HepG2 (cell line): ENCODE results near the gene DIPK1C. TPM values are rescaled to one million over a fixed set of nuclear protein-coding genes. Genes with fewer than 3 reads are reported as not detected.

Experiments
- ATAC-seq: fragments of 200-7000 bp; cut with Tn5 transposase; 3 replicates; pipeline ENCODE4 v1.9.1; 2020; ENCODE audit warnings: mild to moderate bottlenecking, moderate library complexity
- BruUV-seq: library from RNA; stranded (reverse); fragments of 400-500 nt; replicated peaks from 2 replicates; lab custom pipeline; 2021; lab: Mats Ljungman, UMichigan
- CTCF ChIA-PET: fragments of 300-600 bp; formaldehyde crosslinking; extraction: SDS; loops from one replicate; lab custom pipeline; 2021; ENCODE audit warnings: low total read pairs, inconsistent platforms, low intra/inter-chr PET ratio; lab: Yijun Ruan, JAX
- POLR2A ChIA-PET: fragments of 350-600 bp; sonication (Branson Sonifier 250); formaldehyde crosslinking; loops from one replicate; lab custom pipeline; 2020; ENCODE audit warnings: antibody characterized with exemption, inconsistent platforms; lab: Yijun Ruan, JAX
- DNase-seq: peaks from one replicate; pipeline ENCODE4 v3.0.0-alpha.2; 2015; ENCODE audit warnings: low spot score
- FAIRE-seq: peaks from 3 replicates; lab custom pipeline; 2011; peaks lifted over from hg19 to GRCh38; lab: Jason Lieb, UNC
- H2AFZ ChIP-seq: one replicate; pipeline ENCODE4 v1.6.1; 2011; ENCODE audit warnings: low read length, inconsistent platforms
- H3K27ac ChIP-seq: fragments of 300-600 bp; 3 replicates; pipeline ENCODE4 v1.8.0; 2011; ENCODE audit warnings: mixed run types, mild to moderate bottlenecking, mixed read lengths, low read length, inconsistent platforms; ENCODE audit not compliant: insufficient read depth; ENCODE audit errors: extremely low read length
- H3K27me3 ChIP-seq, 2 experiments: fragments of 200-600 bp in 1 of 2; 2 replicates in 1 of 2; 3 replicates in 1 of 2; pipeline versions ENCODE4 v1.6.0 to v1.8.0; 2011; ENCODE audit warnings: low read length in 2 of 2, mild to moderate bottlenecking in 2 of 2, moderate library complexity in 2 of 2, inconsistent platforms in 1 of 2; ENCODE audit not compliant: insufficient read depth in 2 of 2, control insufficient read depth in 1 of 2
- H3K36me3 ChIP-seq, 2 experiments: fragments of 200-600 bp in 1 of 2; replicated peaks in 1 of 2; 2 replicates in 1 of 2; 3 replicates in 1 of 2; pipeline versions ENCODE4 v1.5.1 to v1.8.0; 2011; ENCODE audit warnings: low read length in 2 of 2, inconsistent platforms in 1 of 2; ENCODE audit not compliant: insufficient read depth in 2 of 2, control insufficient read depth in 1 of 2
- H3K4me1 ChIP-seq: 2 replicates; pipeline ENCODE4 v1.5.1; 2012; ENCODE audit warnings: low read length, inconsistent platforms; ENCODE audit not compliant: insufficient read depth
- H3K4me2 ChIP-seq: 2 replicates; pipeline ENCODE4 v1.6.0; 2011; ENCODE audit warnings: low read depth, low read length, inconsistent platforms
- H3K4me3 ChIP-seq, 3 experiments: fragments of 200-600 bp in 1 of 3; sonication (generic), shearing (Covaris generic) in 1 of 3; replicated peaks in 1 of 3; 2 replicates each; pipeline ENCODE4 v1.5.1; 2011 to 2016; ENCODE audit warnings: low read length in 3 of 3, inconsistent platforms in 2 of 3, low read depth in 2 of 3, mild to moderate bottlenecking in 2 of 3, control low read depth in 1 of 3, mixed read lengths in 1 of 3; ENCODE audit not compliant: insufficient read depth in 1 of 3
- H3K79me2 ChIP-seq: one replicate; pipeline ENCODE4 v1.6.1; 2011; ENCODE audit warnings: low read length, inconsistent platforms; ENCODE audit not compliant: insufficient read depth
- H3K9ac ChIP-seq: 2 replicates; pipeline ENCODE4 v1.6.0; 2011; ENCODE audit warnings: mild to moderate bottlenecking, low read depth, low read length, inconsistent platforms; ENCODE audit not compliant: insufficient read depth
- H3K9me3 ChIP-seq: 2 replicates; pipeline ENCODE4 v1.5.1; 2012; ENCODE audit warnings: mild to moderate bottlenecking, low read length
- H4K20me1 ChIP-seq: 2 replicates; pipeline ENCODE4 v1.6.0; 2011; ENCODE audit warnings: inconsistent platforms, mild to moderate bottlenecking, low read length, moderate library complexity; ENCODE audit not compliant: insufficient read depth
- CTCF ChIP-seq: sonication (generic); formaldehyde crosslinking; IDR thresholded peaks from 2 replicates; pipeline ENCODE4 v1.5.0; 2020; ENCODE audit warnings: mild to moderate bottlenecking, missing genetic modification reagents, moderate library complexity
- GPBP1L1 ChIP-seq: sonication (generic); formaldehyde crosslinking; IDR thresholded peaks from 2 replicates; pipeline ENCODE4 v1.5.0; 2020; ENCODE audit warnings: mild to moderate bottlenecking, missing genetic modification reagents
- HNRNPL ChIP-seq: fragments of 200-400 bp; formaldehyde crosslinking; IDR thresholded peaks from 2 replicates; pipeline ENCODE4 v1.6.1; 2017; ENCODE audit warnings: mild to moderate bottlenecking, low read depth, low read length
- NRL ChIP-seq: sonication (generic); formaldehyde crosslinking; IDR thresholded peaks from 2 replicates; pipeline ENCODE4 v1.5.0; 2020; ENCODE audit warnings: missing genetic modification reagents, mild to moderate bottlenecking, moderate library complexity, borderline replicate concordance
- RFX3 ChIP-seq: IDR thresholded peaks from 2 replicates; pipeline ENCODE4 v1.6.1; 2016; ENCODE audit warnings: missing biosample characterization, missing genetic modification reagents
- SALL1 ChIP-seq: sonication (generic); formaldehyde crosslinking; IDR thresholded peaks from 2 replicates; pipeline ENCODE4 v1.8.0; 2022; ENCODE audit warnings: mild to moderate bottlenecking, missing genetic modification reagents
- WGBS: methylation state at CpG from one replicate; pipeline ENCODE4 v1.1.6; 2017; ENCODE audit warnings: low lambda C conversion rate; 5-methylcytosine and 5-hydroxymethylcytosine counted together
- in situ Hi-C: cut with HindIII; loops from 2 replicates; pipeline ENCODE4 v1.10.0; 2017; ENCODE audit warnings: low pct_unique_long_range_greater_than_20kb; ENCODE audit not compliant: extremely low pct_ligation_motif_present
- intact Hi-C: fragments of 100-400 bp; cut with micrococcal nuclease; formaldehyde crosslinking; loops from one replicate; pipeline ENCODE4 v1.10.0; 2022; ENCODE audit not compliant: unreplicated experiment
- polyA plus RNA-seq, 8 experiments: library from polyadenylated mRNA; depleted of rRNA in 3 of 8; stranded (reverse) in 7 of 8; unstranded in 1 of 8; fragments of >200 nt; fragmentation: Illumina TruSeq in 4 of 8; extraction: Trizol in 4 of 8; gene quantifications; 2 replicates each; pipeline versions ENCODE4 v1.2.1 to v1.2.3, GENCODE V29; 2011 to 2016; ENCODE audit warnings: low read depth in 4 of 8, missing spikeins in 1 of 8, mixed read lengths in 1 of 8; ENCODE audit not compliant: insufficient read depth in 1 of 8
- total RNA-seq, 5 experiments: library from RNA; depleted of rRNA; stranded (reverse); fragments of >200 nt; fragmentation: Illumina TruSeq; extraction: Trizol; gene quantifications; 2 replicates each; pipeline ENCODE4 v1.2.3, GENCODE V29; 2016; ENCODE audit warnings: low read depth in 1 of 5
- TF ChIP-seq, protein P1 (sequence below): sonication (generic); formaldehyde crosslinking; IDR thresholded peaks from 2 replicates; pipeline ENCODE4 v1.9.0; 2021; ENCODE audit warnings: missing genetic modification reagents, borderline replicate concordance
- TF ChIP-seq, protein P2 (sequence below): sonication (generic); formaldehyde crosslinking; IDR thresholded peaks from 2 replicates; pipeline ENCODE4 v1.5.1; 2020; ENCODE audit warnings: mild to moderate bottlenecking, missing genetic modification reagents, moderate library complexity

DIPK1C gene
- total and polyA plus RNA-seq, 2 of the 13 experiments (the other 11 are each of a cell fraction or from before 2014, with no cell fraction given) = 1.8 TPM; not detected in 1

- no peak overlapping the region for H2AFZ ChIP-seq
- POLR2A ChIA-PET = interaction anchor here (1.1 to 1.3 kb wide), 2 partner anchors 10 to 56 kb away, joined by 3 to 5 read pairs; partner anchors contain the start of gene CNDP2
- H4K20me1 ChIP-seq = no peaks in the 10 kb centered on the region
- peak overlapping the region in 1 of 3 experiments; percentile 52; a peak in 2 of 6 replicates for H3K4me3 ChIP-seq
- peaks cover 25% of the 10 kb centered on the region for H3K4me1 ChIP-seq
- intact Hi-C loops = no loop called here
- 6% methylated on average over 11 of the region's 15 CpGs for WGBS
- peaks cover 1 to 2% of the 10 kb centered on the region in 2 experiments; a peak in 2 of 5 replicates for H3K27me3 ChIP-seq
- H3K9me3 ChIP-seq = no peaks in the 10 kb centered on the region
- TF ChIP-seq, protein P1, sequence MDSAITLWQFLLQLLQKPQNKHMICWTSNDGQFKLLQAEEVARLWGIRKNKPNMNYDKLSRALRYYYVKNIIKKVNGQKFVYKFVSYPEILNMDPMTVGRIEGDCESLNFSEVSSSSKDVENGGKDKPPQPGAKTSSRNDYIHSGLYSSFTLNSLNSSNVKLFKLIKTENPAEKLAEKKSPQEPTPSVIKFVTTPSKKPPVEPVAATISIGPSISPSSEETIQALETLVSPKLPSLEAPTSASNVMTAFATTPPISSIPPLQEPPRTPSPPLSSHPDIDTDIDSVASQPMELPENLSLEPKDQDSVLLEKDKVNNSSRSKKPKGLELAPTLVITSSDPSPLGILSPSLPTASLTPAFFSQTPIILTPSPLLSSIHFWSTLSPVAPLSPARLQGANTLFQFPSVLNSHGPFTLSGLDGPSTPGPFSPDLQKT (CRISPR knock-in tag) = no peak
- TF ChIP-seq HNRNPL (0 out of 2 replicates have a peak, but pooled peaks have one; percentile 30), CTCF (CRISPR knock-in tag) (0 out of 2 replicates have a peak, but pooled peaks have one; percentile 3), SALL1 (CRISPR knock-in tag) (peak; percentile 26; the same call in 1 of the 2 replicates), NRL (CRISPR knock-in tag) (0 out of 2 replicates have a peak, but pooled peaks have one; percentile 32), RFX3 (CRISPR knock-in tag) (no peak), GPBP1L1 (CRISPR knock-in tag) (no peak)
- TF ChIP-seq, protein P2, sequence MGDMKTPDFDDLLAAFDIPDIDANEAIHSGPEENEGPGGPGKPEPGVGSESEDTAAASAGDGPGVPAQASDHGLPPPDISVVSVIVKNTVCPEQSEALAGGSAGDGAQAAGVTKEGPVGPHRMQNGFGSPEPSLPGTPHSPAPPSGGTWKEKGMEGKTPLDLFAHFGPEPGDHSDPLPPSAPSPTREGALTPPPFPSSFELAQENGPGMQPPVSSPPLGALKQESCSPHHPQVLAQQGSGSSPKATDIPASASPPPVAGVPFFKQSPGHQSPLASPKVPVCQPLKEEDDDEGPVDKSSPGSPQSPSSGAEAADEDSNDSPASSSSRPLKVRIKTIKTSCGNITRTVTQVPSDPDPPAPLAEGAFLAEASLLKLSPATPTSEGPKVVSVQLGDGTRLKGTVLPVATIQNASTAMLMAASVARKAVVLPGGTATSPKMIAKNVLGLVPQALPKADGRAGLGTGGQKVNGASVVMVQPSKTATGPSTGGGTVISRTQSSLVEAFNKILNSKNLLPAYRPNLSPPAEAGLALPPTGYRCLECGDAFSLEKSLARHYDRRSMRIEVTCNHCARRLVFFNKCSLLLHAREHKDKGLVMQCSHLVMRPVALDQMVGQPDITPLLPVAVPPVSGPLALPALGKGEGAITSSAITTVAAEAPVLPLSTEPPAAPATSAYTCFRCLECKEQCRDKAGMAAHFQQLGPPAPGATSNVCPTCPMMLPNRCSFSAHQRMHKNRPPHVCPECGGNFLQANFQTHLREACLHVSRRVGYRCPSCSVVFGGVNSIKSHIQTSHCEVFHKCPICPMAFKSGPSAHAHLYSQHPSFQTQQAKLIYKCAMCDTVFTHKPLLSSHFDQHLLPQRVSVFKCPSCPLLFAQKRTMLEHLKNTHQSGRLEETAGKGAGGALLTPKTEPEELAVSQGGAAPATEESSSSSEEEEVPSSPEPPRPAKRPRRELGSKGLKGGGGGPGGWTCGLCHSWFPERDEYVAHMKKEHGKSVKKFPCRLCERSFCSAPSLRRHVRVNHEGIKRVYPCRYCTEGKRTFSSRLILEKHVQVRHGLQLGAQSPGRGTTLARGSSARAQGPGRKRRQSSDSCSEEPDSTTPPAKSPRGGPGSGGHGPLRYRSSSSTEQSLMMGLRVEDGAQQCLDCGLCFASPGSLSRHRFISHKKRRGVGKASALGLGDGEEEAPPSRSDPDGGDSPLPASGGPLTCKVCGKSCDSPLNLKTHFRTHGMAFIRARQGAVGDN (CRISPR knock-in tag) = peak; percentile 58
- TF ChIP-seq, all 625 proteins: peak for 5
- no peaks in the 10 kb centered on the region for H3K36me3 ChIP-seq
- DNase-seq (no peak), FAIRE-seq (no peak), ATAC-seq (peak; percentile 71)
- in situ Hi-C loops = loop anchor here (5.0 to 25.0 kb wide), 2 partner anchors 119 to 299 kb away; no protein-coding TSS in a partner anchor
- no peak overlapping the region for H3K27ac ChIP-seq
- peak overlapping the region; percentile 16; the same call in 1 of the 2 replicates for H3K9ac ChIP-seq
- CTCF ChIA-PET = no interaction called here
- H3K4me2 ChIP-seq = peak overlapping the region; percentile 56
- BruUV-seq = no TSS peak
- H3K79me2 ChIP-seq = no peaks in the 10 kb centered on the region
Measured at GRCh38 chr18:74486119-74486849, 29.2 kb upstream of the DIPK1C start.
